ENCODE results near the gene ANXA6. TPM values are rescaled to one million over a fixed set of nuclear protein-coding genes. Genes with fewer than 3 reads are reported as not detected.

ANXA6 gene
- total RNA-seq, 1 experiment from 2014 or later = 98.2 TPM

GRCh38 chr5:151156507-151157420 lies 815 bp downstream of the ANXA6 start:
- in situ Hi-C loops (cut with HindIII; ENCODE audit: low pct_unique_long_range_greater_than_20kb, low sequenced_read_pairs) = no loop called here
- DNase-seq (ENCODE audit: low read depth) = peak; percentile 2

DNA sequence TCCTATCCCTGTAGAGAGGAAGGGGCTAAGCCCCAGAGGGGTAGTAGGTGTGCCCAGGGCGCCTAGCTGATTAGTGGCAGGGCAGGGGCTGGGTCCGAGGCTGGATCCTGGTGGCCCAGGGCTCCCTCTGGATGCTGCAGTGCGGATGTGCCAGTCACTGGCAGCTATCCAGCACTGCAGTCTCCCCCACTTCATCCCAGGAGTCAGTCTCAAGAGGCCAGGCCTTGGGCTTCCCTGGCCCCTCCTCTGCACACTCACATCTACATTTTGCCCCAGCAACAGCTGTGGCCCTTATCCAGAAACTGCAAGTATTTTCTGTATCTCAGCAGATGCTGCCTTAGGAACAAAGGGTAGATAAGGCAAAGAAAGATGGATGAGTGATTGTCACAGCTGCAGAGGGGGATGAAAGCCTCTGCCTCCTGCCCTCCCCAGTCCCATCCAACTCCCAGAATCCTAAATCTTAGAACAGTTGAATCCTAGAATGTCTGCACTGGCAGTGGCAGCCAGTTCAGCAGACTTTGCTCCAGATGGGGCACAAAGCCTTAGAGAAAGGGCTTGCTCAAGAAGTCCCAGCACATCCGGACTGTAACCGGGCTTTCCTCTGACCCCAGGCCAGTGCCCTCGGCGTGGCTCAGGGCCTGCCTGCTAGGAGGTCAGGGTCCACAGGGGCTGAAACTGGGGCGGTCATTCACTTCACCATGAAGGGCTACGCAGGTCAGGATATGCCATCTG lies 1.6 kb downstream of the ANXA6 start:
- no peak for DNase-seq (ENCODE audit: low read depth)
- in situ Hi-C loops (cut with HindIII; ENCODE audit: low pct_unique_long_range_greater_than_20kb, low sequenced_read_pairs) = no loop called here

DNA sequence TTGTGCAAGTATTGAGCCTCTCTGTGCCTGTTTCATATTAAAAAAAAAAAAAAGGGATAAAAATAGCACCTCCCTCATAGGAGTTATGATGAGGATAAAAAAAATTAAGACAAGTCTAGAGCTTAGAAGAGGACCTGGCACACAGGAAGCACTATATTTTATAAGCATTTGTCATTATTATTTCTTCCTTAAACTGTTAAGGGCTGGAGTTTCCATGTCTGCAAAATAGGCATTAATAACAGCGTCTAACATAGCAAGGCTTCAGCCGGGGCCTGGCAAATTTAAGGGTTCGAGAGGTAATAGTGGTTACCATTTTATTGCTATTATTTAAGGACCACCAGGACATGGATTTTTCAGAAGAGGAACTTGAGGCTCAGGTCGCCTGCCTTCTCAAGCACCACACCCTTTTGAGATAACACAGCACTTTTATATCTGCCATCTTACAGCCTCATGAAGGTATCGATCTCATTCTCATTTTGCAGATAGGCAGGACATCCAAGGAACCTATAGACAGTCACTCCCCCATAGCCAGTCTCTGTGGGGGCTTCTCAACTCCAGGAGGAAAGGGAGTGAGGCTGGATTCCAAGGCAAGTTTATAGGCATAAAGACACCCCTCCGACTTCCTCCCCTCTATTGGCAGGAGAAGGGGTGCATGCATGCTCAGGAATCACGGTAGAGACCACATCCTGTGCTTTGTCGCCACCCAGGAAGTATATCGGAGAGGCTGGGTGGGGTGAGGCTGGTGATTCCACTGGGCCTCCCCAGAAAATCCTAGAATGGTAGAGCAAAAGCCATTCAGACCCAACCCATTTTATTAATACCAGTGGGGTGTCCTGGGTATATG lies 2.4 kb downstream of the ANXA6 start:
- DNase-seq (ENCODE audit: low read depth) = no peak
- in situ Hi-C loops (cut with HindIII; ENCODE audit: low pct_unique_long_range_greater_than_20kb, low sequenced_read_pairs) = no loop called here

DNA sequence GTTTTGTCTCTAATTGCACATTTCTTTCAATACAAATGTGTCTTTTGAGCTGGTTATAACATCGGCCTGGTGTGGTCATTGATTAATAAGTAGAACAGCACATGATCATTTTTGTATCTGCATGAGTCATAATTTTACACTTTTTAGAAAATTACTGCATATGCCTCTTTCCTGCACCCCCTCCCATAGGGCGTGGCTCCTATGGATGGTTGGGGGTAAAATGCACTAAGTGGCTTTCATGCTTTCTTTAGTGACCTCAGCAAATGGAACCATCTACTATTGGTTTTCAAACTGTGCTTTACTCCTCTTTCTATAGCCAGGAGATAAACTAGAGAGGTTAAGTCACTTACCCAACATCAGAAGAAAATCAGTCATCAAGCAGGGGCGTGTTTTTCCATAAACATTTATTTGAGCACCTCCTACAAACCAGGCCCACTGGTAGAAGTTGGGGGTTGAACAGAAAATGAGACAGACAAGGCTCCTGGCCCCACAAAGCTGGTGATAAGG lies 3.8 kb downstream of the ANXA6 start:
- no peak for DNase-seq (ENCODE audit: low read depth)
- in situ Hi-C loops (cut with HindIII; ENCODE audit: low pct_unique_long_range_greater_than_20kb, low sequenced_read_pairs) = no loop called here

- no peak for DNase-seq (ENCODE audit: low read depth)
- in situ Hi-C loops (cut with HindIII; ENCODE audit: low pct_unique_long_range_greater_than_20kb, low sequenced_read_pairs) = no loop called here
Observed at GRCh38 chr5:151153300-151153699, 4.3 kb downstream of the ANXA6 start.

DNA sequence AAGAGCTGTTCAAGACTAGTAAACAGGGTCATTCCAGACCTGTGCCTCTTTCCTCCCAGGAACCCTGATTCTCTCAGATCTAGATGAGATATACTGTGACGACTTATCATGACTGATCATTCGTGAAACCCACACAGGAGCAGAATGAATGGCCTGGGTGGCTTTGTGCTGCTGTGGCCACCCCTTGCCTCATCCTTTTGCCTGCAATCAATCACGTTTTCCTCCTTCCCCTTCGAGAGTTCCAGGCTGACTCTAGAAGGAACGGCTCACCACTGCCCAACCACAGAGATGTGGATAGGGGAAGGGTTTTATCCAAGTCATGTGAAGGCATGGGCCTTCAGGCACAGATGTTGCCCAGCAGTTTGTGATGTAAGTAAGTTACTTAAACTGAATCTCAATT lies 5.8 kb downstream of the ANXA6 start:
- DNase-seq (ENCODE audit: low read depth) = no peak
- in situ Hi-C loops (cut with HindIII; ENCODE audit: low pct_unique_long_range_greater_than_20kb, low sequenced_read_pairs) = no loop called here

DNA sequence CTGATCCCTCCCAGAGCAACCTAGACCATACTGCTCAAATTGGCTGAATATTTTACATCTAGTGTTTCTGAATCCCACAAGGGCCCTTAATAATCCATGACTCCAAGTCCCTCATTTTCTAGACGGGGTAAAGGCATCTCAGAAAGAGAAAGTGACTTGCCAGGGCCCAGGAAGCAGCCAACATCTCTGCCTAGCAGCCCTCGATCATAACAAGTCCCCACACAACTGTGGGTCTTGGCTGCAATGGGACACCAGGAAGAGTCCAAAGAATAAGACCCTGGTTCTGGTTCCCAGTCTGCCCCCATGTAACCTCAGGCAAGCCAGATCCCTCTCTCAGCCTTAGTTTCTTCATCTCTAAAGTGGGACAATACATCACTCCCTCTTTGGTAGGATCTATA lies 6.3 kb downstream of the ANXA6 start:
- DNase-seq (ENCODE audit: low read depth) = no peak
- in situ Hi-C loops (cut with HindIII; ENCODE audit: low pct_unique_long_range_greater_than_20kb, low sequenced_read_pairs) = no loop called here

GRCh38 chr5:151150471-151151262 lies 6.9 kb downstream of the ANXA6 start:
- no peak for DNase-seq (ENCODE audit: low read depth)
- in situ Hi-C loops (cut with HindIII; ENCODE audit: low pct_unique_long_range_greater_than_20kb, low sequenced_read_pairs) = no loop called here

- no peak for DNase-seq (ENCODE audit: low read depth)
- in situ Hi-C loops (cut with HindIII; ENCODE audit: low pct_unique_long_range_greater_than_20kb, low sequenced_read_pairs) = no loop called here
Observed at GRCh38 chr5:151148583-151148982, 9.0 kb downstream of the ANXA6 start.

DNA sequence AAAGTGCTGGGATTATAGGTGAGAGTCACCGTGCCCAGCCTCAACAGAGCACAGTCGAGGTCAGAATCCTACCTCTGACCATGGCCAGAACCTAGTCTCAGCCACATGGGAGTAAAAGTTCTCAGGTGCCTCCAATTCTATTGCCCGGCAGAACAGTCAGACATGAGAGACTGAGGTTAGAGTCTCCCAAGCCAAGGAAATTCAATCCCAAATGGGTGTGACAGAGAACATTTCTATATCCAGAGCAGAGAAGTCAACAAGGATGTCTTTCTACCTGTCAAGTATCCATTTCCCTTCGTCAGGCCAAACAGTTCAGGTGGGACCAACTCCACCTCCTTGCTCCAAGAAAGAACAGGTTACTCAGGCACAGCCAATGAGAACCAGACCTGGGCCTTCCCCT lies 10.5 kb downstream of the ANXA6 start:
- in situ Hi-C loops (cut with HindIII; ENCODE audit: low pct_unique_long_range_greater_than_20kb, low sequenced_read_pairs) = no loop called here
- no peak for DNase-seq (ENCODE audit: low read depth)

GRCh38 chr5:151146061-151146460 lies 11.5 kb downstream of the ANXA6 start:
- in situ Hi-C loops (cut with HindIII; ENCODE audit: low pct_unique_long_range_greater_than_20kb, low sequenced_read_pairs) = no loop called here
- DNase-seq (ENCODE audit: low read depth) = no peak

DNA sequence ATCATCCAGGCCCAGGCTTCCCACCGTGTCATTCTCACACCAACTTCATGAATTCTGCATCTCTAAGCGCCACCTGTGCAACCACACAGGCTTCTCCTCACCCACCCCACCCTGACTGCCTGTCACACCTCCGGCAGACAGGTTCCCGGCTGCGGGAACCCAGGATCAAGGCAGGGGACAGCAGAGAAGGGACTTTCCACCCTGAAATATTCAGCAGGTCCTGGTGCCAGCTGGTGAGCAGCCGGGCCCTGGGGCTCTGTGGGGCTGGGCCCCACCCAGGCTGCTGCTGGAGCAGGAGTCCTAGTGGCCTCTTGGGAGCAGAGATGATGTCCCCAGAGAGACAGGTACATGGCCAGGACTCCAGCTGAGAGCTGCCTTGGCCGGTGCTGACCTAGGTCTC lies 12.7 kb downstream of the ANXA6 start:
- in situ Hi-C loops (cut with HindIII; ENCODE audit: low pct_unique_long_range_greater_than_20kb, low sequenced_read_pairs) = no loop called here
- no peak for DNase-seq (ENCODE audit: low read depth)

DNA sequence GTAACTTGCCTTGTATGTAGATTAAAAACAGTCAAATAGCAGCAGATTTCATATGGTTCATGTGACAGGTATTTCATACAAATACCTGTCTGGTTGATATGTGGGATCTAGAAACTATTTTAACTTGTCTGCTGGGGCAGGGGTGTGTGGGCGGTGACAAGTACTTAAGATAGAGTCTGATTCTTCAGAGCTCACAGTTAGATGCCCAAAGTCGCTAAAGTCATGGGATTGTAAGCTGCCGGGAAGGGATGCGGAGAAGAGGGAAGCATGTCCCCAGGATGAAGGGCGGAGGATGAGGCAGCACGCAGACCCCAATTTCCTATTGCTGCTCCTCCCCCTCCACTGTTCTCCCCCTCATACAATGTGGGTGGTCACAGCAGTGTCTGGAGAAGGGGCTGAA lies 13.3 kb downstream of the ANXA6 start:
- in situ Hi-C loops (cut with HindIII; ENCODE audit: low pct_unique_long_range_greater_than_20kb, low sequenced_read_pairs) = no loop called here
- DNase-seq (ENCODE audit: low read depth) = no peak

- in situ Hi-C loops (cut with HindIII; ENCODE audit: low pct_unique_long_range_greater_than_20kb, low sequenced_read_pairs) = no loop called here
Observed at GRCh38 chr5:151143645-151144044, 13.9 kb downstream of the ANXA6 start.

GRCh38 chr5:151142933-151143332 lies 14.6 kb downstream of the ANXA6 start:
- in situ Hi-C loops (cut with HindIII; ENCODE audit: low pct_unique_long_range_greater_than_20kb, low sequenced_read_pairs) = no loop called here
- no peak for DNase-seq (ENCODE audit: low read depth)

More at GRCh38 chr5:151143645-151144044, 13.9 kb downstream of the ANXA6 start:
- no peak for DNase-seq (ENCODE audit: low read depth)

DNA sequence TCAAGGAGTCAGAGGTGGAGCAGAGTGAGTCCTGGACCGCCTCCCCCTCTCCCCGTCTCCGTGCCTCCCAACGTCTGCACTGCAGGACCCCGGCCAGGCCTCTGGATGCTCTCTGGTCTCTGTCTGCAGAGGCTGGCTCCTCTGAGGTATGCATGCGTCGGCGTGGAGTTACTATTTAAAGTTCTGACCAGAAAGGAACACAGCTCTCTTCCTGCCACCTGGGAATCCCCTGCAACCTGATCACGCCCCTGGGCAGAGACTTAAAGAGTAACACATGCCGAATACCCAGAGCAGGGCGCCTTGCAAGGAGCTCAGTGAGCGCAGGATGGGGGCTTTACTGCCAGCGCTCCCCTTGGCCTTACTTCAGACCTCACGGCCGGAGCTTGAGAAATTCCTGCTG lies 16.0 kb downstream of the ANXA6 start:
- in situ Hi-C loops (cut with HindIII; ENCODE audit: low pct_unique_long_range_greater_than_20kb, low sequenced_read_pairs) = no loop called here
- no peak for DNase-seq (ENCODE audit: low read depth)

DNA sequence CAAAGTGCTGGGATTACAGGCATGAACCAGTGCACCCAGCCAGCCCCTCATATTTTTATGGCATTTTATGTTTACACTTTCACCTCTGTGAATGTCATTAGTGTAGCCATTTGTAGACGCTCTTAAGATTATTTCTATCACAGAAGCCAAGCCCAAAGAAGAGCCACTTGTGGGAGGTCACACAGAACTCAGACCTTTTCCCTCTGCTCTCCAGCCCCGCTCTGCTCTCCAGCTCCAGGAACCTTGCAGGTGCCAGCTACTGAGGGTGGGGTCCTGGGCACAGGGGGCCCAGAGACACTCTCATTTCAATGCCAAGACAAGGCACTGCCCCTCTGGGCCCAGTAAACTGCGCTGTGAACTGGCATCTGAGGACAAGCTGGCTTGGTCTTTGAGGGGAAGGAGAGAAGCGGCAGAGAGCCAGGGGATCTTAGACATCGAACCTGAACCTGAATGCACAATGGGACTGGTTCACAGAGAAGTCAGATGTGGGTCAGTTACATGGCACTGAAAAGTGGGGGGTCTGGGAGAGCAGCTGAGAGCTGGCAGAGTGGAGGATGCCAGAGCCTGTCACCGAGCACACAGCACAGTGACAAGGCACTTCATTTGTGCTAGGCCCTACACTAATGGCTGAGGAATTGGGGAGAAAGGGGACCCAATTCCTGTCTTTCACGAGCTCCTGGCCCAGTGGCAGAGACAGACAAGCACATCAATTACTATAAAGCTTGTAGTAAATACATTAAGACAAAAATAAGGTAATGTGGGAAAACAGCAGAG lies 16.7 kb downstream of the ANXA6 start:
- DNase-seq (ENCODE audit: low read depth) = no peak
- in situ Hi-C loops (cut with HindIII; ENCODE audit: low pct_unique_long_range_greater_than_20kb, low sequenced_read_pairs) = no loop called here
